Cerebellar cortex (tissue), 1 donor: ENCODE measurements around the gene MED12L.
"Not testable (repeated sequence)": the region's sequence is repeated elsewhere in the genome, so short reads cannot be mapped to it uniquely, and the experiment has no call there.

Source experiments
- DNase-seq: peaks from one replicate; pipeline ENCODE4 v3.0.0-alpha.2; 2015; ENCODE audit warnings: low spot score

Gene MED12L

GRCh38 chr3:151085227-151085888, at the start of gene MED12L:
MED12L (plus strand) TSS chr3:151085664; CDS start chr3:151086927, 1,263 bp downstream.
- peak; percentile 54 for DNase-seq

- no peak for DNase-seq
Measured at GRCh38 chr3:151037746-151038477, 47.6 kb upstream of the MED12L start.

GRCh38 chr3:151044706-151045105, 40.8 kb upstream of the MED12L start:
- DNase-seq: no peak

- no peak for DNase-seq
Measured at GRCh38 chr3:151047636-151048035, 37.8 kb upstream of the MED12L start.

GRCh38 chr3:151051533-151051932, 33.9 kb upstream of the MED12L start:
- no peak for DNase-seq

GRCh38 chr3:151052346-151052745, 33.1 kb upstream of the MED12L start:
- DNase-seq: no peak

GRCh38 chr3:151052756-151053155, 32.7 kb upstream of the MED12L start:
- DNase-seq: no peak

- no peak for DNase-seq
Measured at GRCh38 chr3:151058740-151059139, 26.7 kb upstream of the MED12L start.

- DNase-seq: no peak
Measured at GRCh38 chr3:151062611-151063010, 22.9 kb upstream of the MED12L start.

- peak; percentile 9 for DNase-seq
Measured at GRCh38 chr3:151067158-151067557, 18.3 kb upstream of the MED12L start.

- DNase-seq: not testable (repeated sequence)
Measured at GRCh38 chr3:151072842-151073241, 12.6 kb upstream of the MED12L start.

- DNase-seq: no peak
Measured at GRCh38 chr3:151074256-151074655, 11.2 kb upstream of the MED12L start.

GRCh38 chr3:151075869-151076562, 9.4 kb upstream of the MED12L start:
- DNase-seq: no peak

GRCh38 chr3:151076626-151077025, 8.8 kb upstream of the MED12L start:
- no peak for DNase-seq

GRCh38 chr3:151081082-151081481, 4.4 kb upstream of the MED12L start:
- DNase-seq: not testable (repeated sequence)

GRCh38 chr3:151082880-151083838, 2.3 kb upstream of the MED12L start:
- DNase-seq: no peak

GRCh38 chr3:151084893-151085226, 604 bp upstream of the MED12L start:
- peak; percentile 8 for DNase-seq

- peak; percentile 6 for DNase-seq
Measured at GRCh38 chr3:151085889-151086483, 522 bp downstream of the MED12L start.

- DNase-seq: peak; percentile 84
Measured at GRCh38 chr3:151086484-151087456, 1.3 kb downstream of the MED12L start.

- peak; percentile 47 for DNase-seq
Measured at GRCh38 chr3:151087648-151088047, 2.2 kb downstream of the MED12L start.
